ENCODE results near the gene SHISA4.

- no peak for TF ChIP-seq YY1 (tag by site-specific recombination; IDR thresholded peaks at IDR 0.05)
- no peak for TF ChIP-seq ZNF114 (tag by site-specific recombination; IDR thresholded peaks at IDR 0.05)
- TF ChIP-seq PRDM1 (tag by site-specific recombination; IDR thresholded peaks at IDR 0.05), result no peak
- no peak for TF ChIP-seq ZNF280C (tag by site-specific recombination; IDR thresholded peaks at IDR 0.05)
- no peak for TF ChIP-seq ZNF560 (tag by site-specific recombination; IDR thresholded peaks at IDR 0.05; ENCODE audit: borderline replicate concordance)
Observed at GRCh38 chr1:201889090-201889968, 631 bp downstream of the SHISA4 start.

Data from HEK293 (cell line).